Activated CD8-positive, alpha-beta memory T cell treated with anti-CD3 and anti-CD28 coated beads, Interleukin-2, amount 50 U/mL, for 1 hour (primary cell): ENCODE data around the gene RAD51D.
"Not testable (repeated sequence)": the region's sequence is repeated elsewhere in the genome, so short reads cannot be mapped to it uniquely, and the experiment has no call there.

ENCODE experiments used
- DNase-seq: peaks from one replicate; pipeline ENCODE4 v3.0.0-alpha.2; 2020; ENCODE audit errors: extremely low read depth

RAD51D gene

GRCh38 chr17:35090707-35091106, 29.0 kb downstream of the RAD51D start:
- DNase-seq: not testable (repeated sequence)

GRCh38 chr17:35089586-35090296, 29.9 kb downstream of the RAD51D start:
- DNase-seq: no peak

GRCh38 chr17:35088881-35089585, 30.6 kb downstream of the RAD51D start:
- DNase-seq: no peak

GRCh38 chr17:35088356-35088880, 31.2 kb downstream of the RAD51D start:
- no peak for DNase-seq

GRCh38 chr17:35087731-35088355, 31.8 kb downstream of the RAD51D start:
- DNase-seq: no peak

GRCh38 chr17:35086931-35087573, 32.6 kb downstream of the RAD51D start:
- no peak for DNase-seq

GRCh38 chr17:35086164-35086563, 33.5 kb downstream of the RAD51D start:
- DNase-seq: no peak

- no peak for DNase-seq
These were observed 34.7 kb downstream of the RAD51D start for GRCh38 chr17:35084987-35085386.

GRCh38 chr17:35083071-35083470, 36.6 kb downstream of the RAD51D start:
- DNase-seq: no peak

GRCh38 chr17:35082073-35082657, 37.5 kb downstream of the RAD51D start:
- no peak for DNase-seq

- no peak for DNase-seq
These were observed 38.0 kb downstream of the RAD51D start for GRCh38 chr17:35081638-35082037.

- no peak for DNase-seq
These were observed 39.1 kb downstream of the RAD51D start for GRCh38 chr17:35080536-35080935.

- DNase-seq: no peak
These were observed 39.9 kb downstream of the RAD51D start for GRCh38 chr17:35079547-35080423.

- no peak for DNase-seq
These were observed 42.8 kb downstream of the RAD51D start for GRCh38 chr17:35076874-35077273.

GRCh38 chr17:35074711-35075707, 44.7 kb downstream of the RAD51D start:
- DNase-seq: no peak

- no peak for DNase-seq
These were observed 45.6 kb downstream of the RAD51D start for GRCh38 chr17:35073991-35074627.

GRCh38 chr17:35073183-35073790, 46.4 kb downstream of the RAD51D start:
- no peak for DNase-seq

- DNase-seq: no peak
These were observed 50.3 kb downstream of the RAD51D start for GRCh38 chr17:35069311-35069710.

GRCh38 chr17:35068249-35068648, 51.4 kb downstream of the RAD51D start:
- no peak for DNase-seq
